ENCODE data around the gene RNF183.
"Not testable (repeated sequence)": the region's sequence is repeated elsewhere in the genome, so short reads cannot be mapped to it uniquely, and the experiment has no call there.

RNF183 gene

GRCh38 chr9:113296796-113297558 is 6.2 kb downstream of the RNF183 start (continued):
- TF ChIP-seq KLF17 (tag by site-specific recombination; IDR thresholded peaks at IDR 0.05) (no peak), PRDM1 (tag by site-specific recombination; IDR thresholded peaks at IDR 0.05) (no peak), PRDM4 (tag by site-specific recombination; IDR thresholded peaks at IDR 0.05) (no peak), ZBTB48 (tag by site-specific recombination; IDR thresholded peaks at IDR 0.05) (no peak), ZFHX2 (tag by site-specific recombination; conservative IDR thresholded peaks at IDR 0.05) (no peak), ZNF558 (tag by site-specific recombination; IDR thresholded peaks at IDR 0.05) (no peak), ZNF302 (tag by site-specific recombination; IDR thresholded peaks at IDR 0.05; ENCODE audit: low read depth) (no peak), ZNF266 (tag by site-specific recombination; IDR thresholded peaks at IDR 0.05; ENCODE audit: low read depth) (no peak), ZNF549 (tag by site-specific recombination; IDR thresholded peaks at IDR 0.05) (no peak), ZNF704 (tag by site-specific recombination; IDR thresholded peaks at IDR 0.05) (no peak), ZNF324 (tag by site-specific recombination; IDR thresholded peaks at IDR 0.05) (no peak), ZNF202 (tag by site-specific recombination; IDR thresholded peaks at IDR 0.05; ENCODE audit: borderline replicate concordance) (no peak)

- not testable (repeated sequence) for H3K27ac ChIP-seq (ENCODE audit: extremely low read depth, low read depth, low read length); H3K9me3 ChIP-seq (ENCODE audit: control insufficient read depth, insufficient read depth, low read depth, low read length); H3K4me3 ChIP-seq (ENCODE audit: low read depth, low read length); H3K4me1 ChIP-seq (ENCODE audit: control insufficient read depth, insufficient read depth, low read length)
- ChIA-PET POLR2A (interaction anchor here (0.9 to 2.0 kb wide), 3 partner anchors 21 to 81 kb away, joined by 3 to 7 read pairs (median 4); partner anchors contain the start of genes CDC26, FKBP15, HDHD3 and PRPF4), CTCF (interaction anchor here (0.8 to 2.6 kb wide), 5 partner anchors 10 to 105 kb away, joined by 3 to 8 read pairs (median 4); partner anchors contain the start of gene ALAD)
- H3K36me3 ChIP-seq (ENCODE audit: control insufficient read depth in 2 of 2, insufficient read depth in 1 of 2, low read length in 2 of 2) = peaks cover 11 to 28% of the 10 kb centered on the region in 2 experiments; a peak in 2 of 3 replicates
Measured at GRCh38 chr9:113296247-113296646, 6.9 kb downstream of the RNF183 start.

GRCh38 chr9:113293285-113293878 is 9.8 kb downstream of the RNF183 start:
- Histone ChIP-seq H3K9me3 (ENCODE audit: control insufficient read depth, insufficient read depth, low read depth, low read length) (no peaks in the 10 kb centered on the region), H3K27ac (ENCODE audit: extremely low read depth, low read depth, low read length) (no peak overlapping the region), H3K36me3 (ENCODE audit: control insufficient read depth in 2 of 2, insufficient read depth in 1 of 2, low read length in 2 of 2) (peaks cover 29 to 57% of the 10 kb centered on the region in 2 experiments), H3K4me1 (ENCODE audit: control insufficient read depth, insufficient read depth, low read length) (no peaks in the 10 kb centered on the region), H3K4me3 (ENCODE audit: low read depth, low read length) (no peak overlapping the region)
- ChIA-PET POLR2A (no interaction called here), CTCF (no interaction called here)
- TF ChIP-seq ZNF621 (tag by site-specific recombination; IDR thresholded peaks at IDR 0.05) = no peak

GRCh38 chr9:113290052-113290607 is 13.0 kb downstream of the RNF183 start:
- no peak overlapping the region for H3K27ac ChIP-seq (ENCODE audit: extremely low read depth, low read depth, low read length)
- CTCF ChIA-PET = no interaction called here
- peaks cover 42 to 86% of the 10 kb centered on the region in 2 experiments for H3K36me3 ChIP-seq (ENCODE audit: control insufficient read depth in 2 of 2, insufficient read depth in 1 of 2, low read length in 2 of 2)
- H3K4me3 ChIP-seq (ENCODE audit: low read depth, low read length) = no peak overlapping the region
- POLR2A ChIA-PET = interaction anchor here (0.6 to 1.1 kb wide), 3 partner anchors 15 to 979 kb away, joined by 3 to 6 read pairs (median 5); partner anchors contain the start of genes CDC26, PRPF4 and SLC31A2
- no peaks in the 10 kb centered on the region for H3K9me3 ChIP-seq (ENCODE audit: control insufficient read depth, insufficient read depth, low read depth, low read length)
- no peaks in the 10 kb centered on the region for H3K4me1 ChIP-seq (ENCODE audit: control insufficient read depth, insufficient read depth, low read length)
- TF ChIP-seq PATZ1 (tag by site-specific recombination; IDR thresholded peaks at IDR 0.05) = no peak
- TF ChIP-seq ZNF394 (tag by site-specific recombination; IDR thresholded peaks at IDR 0.05; ENCODE audit: borderline replicate concordance) = no peak
- TF ChIP-seq TCF7L2 (IDR thresholded peaks at IDR 0.05; ENCODE audit: borderline replicate concordance, low read depth, low read length) = no peak
- TF ChIP-seq ZNF23 (tag by site-specific recombination; IDR thresholded peaks at IDR 0.05; ENCODE audit: borderline replicate concordance) = no peak
- no peak for TF ChIP-seq ZBTB7A (tag by site-specific recombination; IDR thresholded peaks at IDR 0.05; ENCODE audit: low read depth)
- TF ChIP-seq ZNF654 (tag by site-specific recombination; IDR thresholded peaks at IDR 0.05; ENCODE audit: low read depth) = no peak
- no peak for TF ChIP-seq ZNF621 (tag by site-specific recombination; IDR thresholded peaks at IDR 0.05)
- TF ChIP-seq GLIS1 (tag by site-specific recombination; IDR thresholded peaks at IDR 0.05) = no peak
- no peak for TF ChIP-seq ZNF777 (tag by site-specific recombination; IDR thresholded peaks at IDR 0.05; ENCODE audit: borderline replicate concordance)

Data from HEK293 (cell line).